ENCODE results near the gene UNC13D.
"Not testable (repeated sequence)": the region's sequence is repeated elsewhere in the genome, so short reads cannot be mapped to it uniquely, and the experiment has no call there.

UNC13D gene

GRCh38 chr17:75859358-75859757, 15.2 kb upstream of the UNC13D start:
- H3K27ac ChIP-seq (ENCODE audit: low read depth, low read length, severe bottlenecking); H3K36me3 ChIP-seq (ENCODE audit: control insufficient read depth, insufficient read depth, low read length); H3K9me3 ChIP-seq (ENCODE audit: control insufficient read depth, low read length); H3K4me3 ChIP-seq (ENCODE audit: extremely low read depth, insufficient read depth, low read length, poor library complexity, severe bottlenecking); H3K4me1 ChIP-seq (ENCODE audit: control insufficient read depth, insufficient read depth, low read length, poor library complexity, severe bottlenecking): not testable (repeated sequence)
- WGBS, 2 experiments (ENCODE audit: insufficient coverage in 2 of 2), result 93 to 94% methylated on average over 7 to 8 of the region's 10 CpGs

- 4 to 6% methylated on average over 19 to 22 of the region's 24 CpGs for WGBS, 2 experiments (ENCODE audit: insufficient coverage in 2 of 2)
- Histone ChIP-seq H3K4me3 (ENCODE audit: extremely low read depth, insufficient read depth, low read length, poor library complexity, severe bottlenecking) (peak overlapping the region; percentile 88), H3K9me3 (ENCODE audit: control insufficient read depth, low read length) (no peaks in the 10 kb centered on the region), H3K27ac (ENCODE audit: low read depth, low read length, severe bottlenecking) (peak overlapping the region; percentile 93), H3K36me3 (ENCODE audit: control insufficient read depth, insufficient read depth, low read length) (peaks cover 16% of the 10 kb centered on the region), H3K4me1 (ENCODE audit: control insufficient read depth, insufficient read depth, low read length, poor library complexity, severe bottlenecking) (peaks cover 14% of the 10 kb centered on the region)
These were observed 12.0 kb upstream of the UNC13D start for GRCh38 chr17:75856062-75856756.

- 0 to 1% methylated on average over 31 to 36 of the region's 58 CpGs for WGBS, 2 experiments (ENCODE audit: insufficient coverage in 2 of 2)
- H3K36me3 ChIP-seq (ENCODE audit: control insufficient read depth, insufficient read depth, low read length), result peaks cover 23% of the 10 kb centered on the region
- peak within 1 kb of the TSS; percentile 88 for H3K4me3 ChIP-seq (ENCODE audit: extremely low read depth, insufficient read depth, low read length, poor library complexity, severe bottlenecking)
- H3K9me3 ChIP-seq (ENCODE audit: control insufficient read depth, low read length), result no peaks in the 10 kb centered on the region
- H3K4me1 ChIP-seq (ENCODE audit: control insufficient read depth, insufficient read depth, low read length, poor library complexity, severe bottlenecking), result peaks cover 14% of the 10 kb centered on the region
- H3K27ac ChIP-seq (ENCODE audit: low read depth, low read length, severe bottlenecking), result peak within 1 kb of the TSS; percentile 93
These were observed 11.3 kb upstream of the UNC13D start, which contains the start of gene WBP2 for GRCh38 chr17:75855310-75856061. Gene WBP2, minus strand, starts transcription at chr17:75855335. Its CDS starts 38 bp downstream, at chr17:75855297.

GRCh38 chr17:75854881-75855309, 10.7 kb upstream of the UNC13D start:
- Histone ChIP-seq H3K4me1 (ENCODE audit: control insufficient read depth, insufficient read depth, low read length, poor library complexity, severe bottlenecking) (peaks cover 15% of the 10 kb centered on the region), H3K9me3 (ENCODE audit: control insufficient read depth, low read length) (no peaks in the 10 kb centered on the region), H3K36me3 (ENCODE audit: control insufficient read depth, insufficient read depth, low read length) (peaks cover 28% of the 10 kb centered on the region), H3K27ac (ENCODE audit: low read depth, low read length, severe bottlenecking) (peak overlapping the region; percentile 82), H3K4me3 (ENCODE audit: extremely low read depth, insufficient read depth, low read length, poor library complexity, severe bottlenecking) (peak overlapping the region; percentile 88)
- WGBS, 2 experiments (ENCODE audit: insufficient coverage in 2 of 2), result 0 to 2% methylated on average over 9 to 11 of the region's 19 CpGs

GRCh38 chr17:75854101-75854748, 10.0 kb upstream of the UNC13D start:
- peaks cover 35% of the 10 kb centered on the region for H3K36me3 ChIP-seq (ENCODE audit: control insufficient read depth, insufficient read depth, low read length)
- H3K9me3 ChIP-seq (ENCODE audit: control insufficient read depth, low read length), result no peaks in the 10 kb centered on the region
- peaks cover 16% of the 10 kb centered on the region for H3K4me1 ChIP-seq (ENCODE audit: control insufficient read depth, insufficient read depth, low read length, poor library complexity, severe bottlenecking)
- 30 to 49% methylated on average over 6 to 7 of the region's 7 CpGs for WGBS, 2 experiments (ENCODE audit: insufficient coverage in 2 of 2)
- H3K27ac ChIP-seq (ENCODE audit: low read depth, low read length, severe bottlenecking), result peak overlapping the region; percentile 82
- H3K4me3 ChIP-seq (ENCODE audit: extremely low read depth, insufficient read depth, low read length, poor library complexity, severe bottlenecking), result peak overlapping the region; percentile 88

GRCh38 chr17:75853433-75853832, 9.2 kb upstream of the UNC13D start:
- H3K4me3 ChIP-seq (ENCODE audit: extremely low read depth, insufficient read depth, low read length, poor library complexity, severe bottlenecking), result no peak overlapping the region
- no peaks in the 10 kb centered on the region for H3K9me3 ChIP-seq (ENCODE audit: control insufficient read depth, low read length)
- WGBS, 2 experiments (ENCODE audit: insufficient coverage in 2 of 2), result 86 to 91% methylated on average over 2 to 6 of the region's 7 CpGs
- H3K27ac ChIP-seq (ENCODE audit: low read depth, low read length, severe bottlenecking), result peak overlapping the region; percentile 82
- peaks cover 16% of the 10 kb centered on the region for H3K4me1 ChIP-seq (ENCODE audit: control insufficient read depth, insufficient read depth, low read length, poor library complexity, severe bottlenecking)
- peaks cover 43% of the 10 kb centered on the region for H3K36me3 ChIP-seq (ENCODE audit: control insufficient read depth, insufficient read depth, low read length)

- not testable (repeated sequence) for H3K27ac ChIP-seq (ENCODE audit: low read depth, low read length, severe bottlenecking); H3K4me3 ChIP-seq (ENCODE audit: extremely low read depth, insufficient read depth, low read length, poor library complexity, severe bottlenecking); H3K9me3 ChIP-seq (ENCODE audit: control insufficient read depth, low read length)
- Histone ChIP-seq H3K36me3 (ENCODE audit: control insufficient read depth, insufficient read depth, low read length) (peaks cover 61% of the 10 kb centered on the region), H3K4me1 (ENCODE audit: control insufficient read depth, insufficient read depth, low read length, poor library complexity, severe bottlenecking) (peaks cover 16% of the 10 kb centered on the region)
- WGBS, 2 experiments (ENCODE audit: insufficient coverage in 2 of 2), result 97 to 98% methylated on average over 9 to 13 of the region's 15 CpGs
These were observed 7.4 kb upstream of the UNC13D start for GRCh38 chr17:75851693-75851991.

GRCh38 chr17:75850928-75851692, 6.9 kb upstream of the UNC13D start:
- Histone ChIP-seq H3K27ac (ENCODE audit: low read depth, low read length, severe bottlenecking) (no peak overlapping the region), H3K36me3 (ENCODE audit: control insufficient read depth, insufficient read depth, low read length) (peaks cover 66% of the 10 kb centered on the region), H3K9me3 (ENCODE audit: control insufficient read depth, low read length) (no peaks in the 10 kb centered on the region), H3K4me3 (ENCODE audit: extremely low read depth, insufficient read depth, low read length, poor library complexity, severe bottlenecking) (no peak overlapping the region), H3K4me1 (ENCODE audit: control insufficient read depth, insufficient read depth, low read length, poor library complexity, severe bottlenecking) (peaks cover 19% of the 10 kb centered on the region)
- 99% methylated on average over 11 to 12 of the region's 12 CpGs for WGBS, 2 experiments (ENCODE audit: insufficient coverage in 2 of 2)

GRCh38 chr17:75849724-75850123, 5.5 kb upstream of the UNC13D start:
- Histone ChIP-seq H3K27ac (ENCODE audit: low read depth, low read length, severe bottlenecking) (no peak overlapping the region), H3K4me3 (ENCODE audit: extremely low read depth, insufficient read depth, low read length, poor library complexity, severe bottlenecking) (no peak overlapping the region), H3K9me3 (ENCODE audit: control insufficient read depth, low read length) (no peaks in the 10 kb centered on the region), H3K4me1 (ENCODE audit: control insufficient read depth, insufficient read depth, low read length, poor library complexity, severe bottlenecking) (peaks cover 33% of the 10 kb centered on the region), H3K36me3 (ENCODE audit: control insufficient read depth, insufficient read depth, low read length) (peaks cover 70% of the 10 kb centered on the region)
- WGBS, 2 experiments (ENCODE audit: insufficient coverage in 2 of 2), result 94 to 96% methylated on average over 9 of the region's 9 CpGs

GRCh38 chr17:75849279-75849646, 5.1 kb upstream of the UNC13D start:
- Histone ChIP-seq H3K27ac (ENCODE audit: low read depth, low read length, severe bottlenecking) (peak overlapping the region; percentile 62), H3K9me3 (ENCODE audit: control insufficient read depth, low read length) (no peaks in the 10 kb centered on the region), H3K36me3 (ENCODE audit: control insufficient read depth, insufficient read depth, low read length) (peaks cover 70% of the 10 kb centered on the region), H3K4me3 (ENCODE audit: extremely low read depth, insufficient read depth, low read length, poor library complexity, severe bottlenecking) (no peak overlapping the region), H3K4me1 (ENCODE audit: control insufficient read depth, insufficient read depth, low read length, poor library complexity, severe bottlenecking) (peaks cover 34% of the 10 kb centered on the region)
- 96 to 97% methylated on average over 11 of the region's 11 CpGs for WGBS, 2 experiments (ENCODE audit: insufficient coverage in 2 of 2)

Measured in mesodermal cell (in vitro differentiated cells).